Central memory CD4-positive, alpha-beta T cell (primary cell): ENCODE data around the gene ACVR1.
"Not testable (repeated sequence)": the region's sequence is repeated elsewhere in the genome, so short reads cannot be mapped to it uniquely, and the experiment has no call there.

ENCODE experiments used
- DNase-seq: peaks from one replicate; pipeline ENCODE4 v3.0.0; 2022

Gene ACVR1

GRCh38 chr2:157849591-157849990 is 26.5 kb downstream of the ACVR1 start:
- no peak for DNase-seq

DNA sequence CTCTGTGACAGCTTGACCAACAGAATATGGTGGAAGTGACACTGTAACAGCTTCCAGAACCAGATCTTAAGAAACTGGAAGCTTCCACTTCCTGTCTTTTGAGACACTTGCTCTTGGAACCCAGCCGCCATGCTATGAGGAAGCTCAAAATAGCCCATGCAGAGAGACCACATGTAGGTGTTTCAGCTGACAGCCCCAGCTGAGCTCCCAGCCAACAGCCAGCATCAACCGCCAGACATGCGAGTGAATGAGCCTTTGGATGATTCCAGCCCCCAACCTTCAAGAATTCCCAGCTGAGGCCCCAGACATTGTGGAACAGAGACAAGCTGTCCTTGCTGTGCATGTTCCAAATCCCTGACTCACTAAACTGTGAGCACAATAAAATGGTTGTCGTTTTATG is 27.9 kb downstream of the ACVR1 start:
- DNase-seq = no peak

GRCh38 chr2:157845081-157845480 is 31.0 kb downstream of the ACVR1 start:
- DNase-seq = no peak

DNA sequence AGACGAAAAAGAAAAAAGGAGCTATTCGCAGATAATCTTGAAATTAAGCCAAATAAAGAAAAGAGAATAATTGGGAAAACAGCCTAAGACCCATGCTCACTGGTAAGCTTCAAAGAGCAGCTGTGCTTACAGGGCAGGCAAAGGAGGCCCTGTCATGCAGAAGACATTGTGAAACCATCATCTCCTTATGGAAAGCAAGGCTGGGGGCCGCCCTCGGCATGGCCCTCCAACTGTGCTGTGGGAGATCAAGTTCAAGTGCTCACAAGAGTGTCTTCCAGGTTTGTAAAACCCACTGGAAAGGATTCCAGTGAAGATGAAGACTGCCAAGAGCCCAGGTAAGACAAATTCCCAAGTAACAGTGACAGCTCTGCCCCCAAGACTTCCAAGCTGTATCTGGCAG is 32.2 kb downstream of the ACVR1 start:
- DNase-seq = no peak

GRCh38 chr2:157843081-157843480 is 33.0 kb downstream of the ACVR1 start:
- DNase-seq = no peak

- DNase-seq = no peak
Observed at GRCh38 chr2:157842106-157842879, 33.8 kb downstream of the ACVR1 start.

DNA sequence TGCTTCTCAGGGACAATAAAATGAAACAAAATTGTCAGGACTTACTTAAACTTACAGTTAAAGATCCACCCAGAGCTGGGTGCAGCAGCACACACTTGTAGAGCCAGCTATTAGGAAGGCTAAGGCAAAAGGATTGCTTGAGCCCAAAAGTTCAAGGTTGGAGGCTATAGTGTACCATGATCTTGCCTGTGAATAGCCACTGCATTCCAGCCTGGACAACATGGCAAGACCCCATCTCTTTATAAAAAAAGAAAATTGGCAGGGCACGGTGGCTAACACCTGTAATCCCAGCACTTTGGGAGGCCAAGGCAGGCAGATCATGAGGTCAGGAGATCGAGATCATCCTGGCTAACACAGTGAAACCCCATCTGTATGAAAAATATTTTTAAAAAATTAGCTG is 34.6 kb downstream of the ACVR1 start:
- no peak for DNase-seq

DNA sequence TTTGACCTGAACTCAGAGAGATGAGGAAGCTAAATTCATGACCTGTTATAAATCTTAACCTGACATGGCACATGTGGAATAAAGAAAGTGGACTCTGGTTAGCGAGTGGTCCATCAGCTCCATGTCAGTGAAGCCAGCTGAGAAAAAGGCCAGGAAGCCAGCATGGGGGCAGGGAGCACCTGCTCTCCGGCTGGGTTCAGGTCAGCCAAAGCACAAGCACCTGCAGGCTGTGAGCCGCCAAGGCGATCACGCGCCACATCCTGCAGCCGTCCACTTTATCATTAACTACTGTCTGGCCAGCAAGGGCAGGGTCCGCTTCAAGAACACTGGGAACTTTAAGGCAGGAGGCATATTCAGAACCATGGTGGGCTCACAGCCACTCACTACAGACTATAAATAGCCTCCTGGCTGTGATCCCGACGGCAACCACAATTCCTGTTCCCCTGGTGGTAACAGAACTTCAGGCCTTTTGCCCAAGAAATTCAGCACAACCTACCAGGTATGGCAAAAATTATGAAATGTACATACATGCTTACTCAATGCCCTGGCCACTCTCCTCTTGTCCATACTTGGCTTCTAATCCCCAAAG is 35.5 kb downstream of the ACVR1 start:
- DNase-seq = no peak

DNA sequence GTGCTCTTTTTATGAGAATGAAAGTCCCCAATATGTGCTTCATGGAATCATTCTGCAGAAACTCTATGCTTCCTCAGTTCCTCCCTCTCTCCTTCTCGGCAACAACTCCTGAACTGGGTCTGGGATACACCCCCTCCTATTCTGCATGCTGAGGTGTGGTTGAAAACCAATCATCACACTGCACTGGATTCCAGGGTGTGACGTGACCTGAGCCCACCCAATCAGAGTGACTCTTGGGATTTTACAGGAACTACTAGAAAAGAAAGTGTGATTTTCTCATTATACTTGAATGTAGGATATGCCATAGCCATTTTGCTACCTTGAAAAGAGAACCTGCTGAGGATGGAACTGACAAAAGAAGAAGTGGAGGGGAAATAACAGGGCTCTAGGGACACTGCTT is 36.3 kb downstream of the ACVR1 start:
- DNase-seq = no peak

DNA sequence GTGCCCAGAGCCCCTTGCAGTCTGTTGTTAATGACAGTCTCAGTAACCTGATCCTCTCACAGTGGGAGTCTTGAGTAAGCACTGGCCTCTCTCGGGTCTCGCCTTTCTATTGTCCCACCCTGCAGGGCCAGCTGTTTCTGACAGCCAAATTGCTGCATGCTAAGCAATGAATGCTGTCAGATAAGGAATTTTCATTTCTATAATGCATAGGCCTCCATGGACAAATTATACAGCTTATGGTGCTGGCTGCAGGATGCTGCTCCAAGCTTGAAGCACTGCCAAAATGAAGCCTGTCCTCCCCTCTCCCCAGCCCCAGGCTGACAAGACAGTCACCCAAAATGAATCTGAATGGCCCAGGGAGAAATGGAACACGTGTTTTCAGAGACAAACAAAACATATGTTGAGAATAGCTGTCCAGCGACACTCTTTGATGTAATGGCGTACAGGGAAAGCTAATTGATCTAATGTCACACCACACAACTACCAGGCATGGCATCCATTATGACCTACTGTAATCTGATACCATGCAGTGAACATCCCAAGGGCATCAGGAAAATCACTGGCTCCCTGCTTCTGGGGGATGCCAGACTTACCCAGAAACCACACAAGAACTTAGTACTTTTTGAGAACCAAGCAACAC is 36.8 kb downstream of the ACVR1 start:
- no peak for DNase-seq

GRCh38 chr2:157838442-157839161 is 37.5 kb downstream of the ACVR1 start:
- no peak for DNase-seq

DNA sequence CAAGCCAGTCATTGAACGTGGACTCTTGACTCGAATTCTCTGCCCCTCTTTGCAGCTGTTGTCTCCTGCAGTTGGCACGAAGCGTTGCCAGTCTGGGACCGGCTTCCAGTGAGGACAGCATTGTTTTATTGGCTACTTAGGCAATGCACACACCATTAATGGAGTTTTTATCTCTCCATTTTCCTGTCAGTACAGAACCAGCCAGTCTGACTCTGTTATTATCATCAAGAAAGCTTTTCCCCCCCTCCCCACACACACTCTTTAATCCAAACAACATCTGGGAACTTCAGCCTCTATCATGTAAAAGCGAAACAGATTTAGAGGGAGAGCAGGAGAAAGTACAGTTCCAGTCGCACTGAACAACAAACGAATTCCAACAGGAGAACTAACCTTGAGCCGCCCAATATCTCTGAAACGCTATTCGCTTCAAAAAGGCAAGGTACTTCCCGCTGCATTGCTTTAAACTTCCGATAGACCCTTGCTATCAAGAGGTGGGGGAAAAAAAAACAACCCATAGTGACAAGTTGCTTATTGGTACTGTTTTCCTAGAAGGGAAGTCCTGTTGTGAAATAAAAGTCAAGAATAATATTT is 38.2 kb downstream of the ACVR1 start:
- no peak for DNase-seq

- no peak for DNase-seq
Observed at GRCh38 chr2:157836531-157836930, 39.6 kb downstream of the ACVR1 start.

DNA sequence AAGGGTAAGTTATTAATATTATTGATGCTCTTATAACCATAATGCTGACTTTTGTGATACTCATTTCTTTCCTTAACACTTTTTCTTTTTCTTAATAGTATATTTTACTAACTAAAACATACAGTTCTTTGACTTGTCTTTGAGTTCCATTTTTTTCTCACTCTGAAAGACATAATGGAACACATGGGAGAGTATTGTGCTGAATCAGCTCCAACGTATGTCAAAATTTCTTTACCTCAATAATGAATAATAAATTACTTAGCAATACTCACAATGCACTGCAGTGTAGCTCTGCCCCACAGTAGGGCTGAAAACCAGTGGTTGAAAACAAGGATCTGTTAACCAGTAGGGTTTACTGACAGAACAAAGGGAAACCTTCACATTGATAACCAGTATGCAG is 40.7 kb downstream of the ACVR1 start:
- DNase-seq = no peak

DNA sequence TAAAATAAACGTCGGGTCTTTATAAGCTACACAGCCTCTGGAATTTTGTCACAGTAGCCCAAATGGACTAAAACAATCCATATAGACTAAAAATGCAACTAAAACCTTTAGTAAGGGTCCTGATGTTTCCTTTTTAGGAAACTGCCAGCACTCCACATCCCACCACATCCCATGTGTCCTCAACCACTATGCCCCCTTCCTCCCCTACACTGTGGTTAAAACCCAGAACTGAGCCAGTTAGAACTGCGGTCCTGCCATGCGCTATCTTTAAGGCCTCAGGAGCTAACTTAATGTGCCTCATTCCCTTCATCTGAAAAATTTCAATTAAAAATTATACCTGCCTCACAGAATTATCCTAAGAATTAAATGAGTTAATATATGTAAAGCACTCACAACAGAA is 41.1 kb downstream of the ACVR1 start:
- no peak for DNase-seq

- no peak for DNase-seq
Observed at GRCh38 chr2:157833721-157834120, 42.4 kb downstream of the ACVR1 start.

DNA sequence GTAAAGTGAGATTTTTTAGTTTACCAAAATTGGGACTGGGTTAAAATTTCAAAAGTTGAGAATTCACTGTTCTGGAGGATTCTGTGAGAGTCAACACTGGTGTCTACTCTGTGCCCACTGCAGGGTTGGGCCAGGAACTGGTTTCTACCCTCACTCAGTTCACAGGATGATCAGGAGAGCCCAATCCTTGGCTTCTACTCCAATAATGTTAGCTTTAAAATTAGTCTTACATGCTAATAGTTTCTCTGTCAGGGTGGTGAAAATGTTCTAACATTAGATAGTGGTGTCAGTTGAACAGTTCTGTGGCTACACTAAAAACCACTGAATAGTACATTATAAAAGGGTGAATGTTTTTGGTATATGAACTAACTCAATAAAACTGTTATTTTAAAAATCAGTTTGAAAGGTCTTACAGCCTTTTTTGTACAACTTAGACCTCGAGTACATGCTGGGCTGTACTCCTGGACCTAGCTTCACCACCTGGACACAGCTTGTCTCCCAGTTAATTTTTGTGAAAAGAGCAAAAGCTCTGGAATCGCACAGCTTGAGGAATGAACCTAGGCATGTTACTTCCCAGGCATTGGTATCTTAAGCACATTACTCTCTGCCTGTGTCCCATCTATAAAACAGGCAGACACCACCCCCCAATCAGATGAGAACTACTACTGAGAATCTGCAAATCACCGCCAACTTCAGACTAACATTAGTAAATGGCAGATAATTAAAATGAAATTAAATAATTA is 44.4 kb downstream of the ACVR1 start:
- no peak for DNase-seq

DNA sequence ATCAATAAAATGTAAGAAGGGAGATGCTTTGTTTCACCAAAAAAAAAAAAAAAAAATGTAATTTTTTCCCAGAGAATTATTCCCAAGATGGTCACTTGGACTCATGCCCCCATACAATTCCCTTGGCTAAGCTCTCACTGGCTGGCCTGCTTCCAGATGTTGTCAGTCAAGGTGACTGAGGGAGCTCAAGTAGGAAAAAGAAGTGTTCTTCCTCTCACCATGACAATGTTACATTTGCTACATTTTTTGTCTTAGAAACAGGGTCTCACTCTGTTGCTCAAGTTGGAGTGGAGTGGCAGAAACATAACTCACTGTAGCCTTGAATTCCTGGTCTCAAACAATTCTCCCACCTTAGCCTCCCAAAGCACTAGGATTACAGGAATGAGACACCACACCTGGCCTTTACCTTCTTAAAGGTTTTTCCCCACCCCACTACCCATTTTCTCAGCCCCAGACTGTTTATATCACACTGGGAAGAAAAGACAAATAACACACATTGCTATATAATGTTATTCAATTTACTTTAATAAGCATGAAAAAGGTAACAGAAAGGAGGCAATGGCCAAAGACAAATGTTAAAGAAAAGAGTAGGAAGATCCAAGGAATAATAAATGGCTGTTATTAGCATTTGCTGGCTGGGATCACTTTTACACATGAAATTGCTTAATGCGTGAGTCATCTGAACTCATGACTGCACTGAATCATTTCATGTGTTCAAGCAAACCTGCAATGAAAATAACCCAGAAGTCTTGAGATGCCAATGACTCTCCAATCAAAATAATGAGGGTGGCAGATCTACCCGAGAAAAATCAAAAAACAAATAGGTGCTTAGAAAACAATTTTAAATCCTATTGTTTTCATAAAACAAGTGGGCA is 45.2 kb downstream of the ACVR1 start:
- no peak for DNase-seq

DNA sequence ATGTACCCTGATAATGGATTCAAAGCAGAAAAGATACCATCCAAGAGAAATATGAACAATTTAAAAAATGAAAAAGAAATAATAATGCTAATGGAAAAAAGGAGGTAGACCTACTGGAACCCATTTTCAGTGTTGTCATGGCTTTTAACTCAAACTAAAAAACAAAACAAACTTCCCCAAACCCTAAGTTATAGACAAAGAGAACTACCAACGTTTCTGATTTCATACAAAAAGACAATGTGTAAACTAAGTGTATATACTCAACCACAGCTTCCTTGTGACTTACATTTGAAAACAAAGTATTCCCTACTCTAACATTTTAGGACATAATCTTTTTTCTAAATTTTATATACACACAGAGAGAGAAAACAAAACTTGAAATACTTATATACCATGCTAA is 45.9 kb downstream of the ACVR1 start:
- no peak for DNase-seq

DNA sequence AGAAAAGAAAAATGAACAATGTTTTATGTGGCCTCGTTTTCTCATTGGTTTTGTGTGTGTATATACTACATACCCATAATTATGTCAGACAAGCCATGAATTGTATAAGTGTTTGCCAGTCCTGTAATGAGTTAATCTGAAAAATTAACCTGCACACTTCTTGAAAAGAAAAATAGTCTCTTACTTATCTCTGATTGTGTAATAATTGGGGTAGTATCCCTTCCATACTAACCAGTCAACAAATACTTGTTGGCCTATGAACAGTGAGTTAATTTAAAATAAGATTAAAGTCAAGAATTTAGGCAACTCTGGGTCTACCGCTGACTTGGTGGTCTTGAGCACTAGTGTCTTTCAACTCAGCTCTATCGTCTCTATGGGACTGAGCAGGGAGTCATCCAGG is 48.8 kb downstream of the ACVR1 start:
- no peak for DNase-seq

- DNase-seq = not testable (repeated sequence)
Observed at GRCh38 chr2:157826644-157827043, 49.5 kb downstream of the ACVR1 start.
